Measurements from ENCODE around the gene MYLIP. TPM values are rescaled to one million over a fixed set of nuclear protein-coding genes. Genes with fewer than 3 reads are reported as not detected.

MYLIP gene
- total and polyA plus RNA-seq, 4 experiments from 2014 or later: 17.5 to 88.8 (median 45.9) TPM

GRCh38 chr6:16097382-16098171 lies 31.3 kb upstream of the MYLIP start:
- no peaks in the 10 kb centered on the region for H3K4me1 ChIP-seq (ENCODE audit: insufficient read depth, low read length)
- no peaks in the 10 kb centered on the region for H3K27me3 ChIP-seq (ENCODE audit: insufficient read depth, low read length)
- H3K36me3 ChIP-seq (ENCODE audit: insufficient read depth, low read length): no peaks in the 10 kb centered on the region
- no peaks in the 10 kb centered on the region for H3K36me3 Mint-ChIP-seq
- H3K27ac Mint-ChIP-seq: no peak overlapping the region
- no peak overlapping the region for H3K4me3 ChIP-seq (ENCODE audit: low read length in 2 of 2)
- no peak overlapping the region for H3K27ac ChIP-seq (ENCODE audit: low read depth, low read length)
- no peak for DNase-seq
- ChIA-PET POLR2A (ENCODE audit: partially characterized antibody) (no interaction called here), CTCF (ENCODE audit: partially characterized antibody) (no interaction called here)
- H3K4me1 Mint-ChIP-seq: no peaks in the 10 kb centered on the region
- intact Hi-C loops (cut with micrococcal nuclease): no loop called here
- H3K9me3 Mint-ChIP-seq: peaks cover 0 to 19% (median 10%) of the 10 kb centered on the region in 8 donors
- H3K27me3 Mint-ChIP-seq: peaks cover 3 to 7% of the 10 kb centered on the region in 2 donors
- H3K4me3 Mint-ChIP-seq: no peak overlapping the region
- H3K9me3 ChIP-seq (ENCODE audit: control insufficient read depth in 1 of 2, low read length in 2 of 2): peaks cover 0 to 4% of the 10 kb centered on the region in 2 donors

DNA sequence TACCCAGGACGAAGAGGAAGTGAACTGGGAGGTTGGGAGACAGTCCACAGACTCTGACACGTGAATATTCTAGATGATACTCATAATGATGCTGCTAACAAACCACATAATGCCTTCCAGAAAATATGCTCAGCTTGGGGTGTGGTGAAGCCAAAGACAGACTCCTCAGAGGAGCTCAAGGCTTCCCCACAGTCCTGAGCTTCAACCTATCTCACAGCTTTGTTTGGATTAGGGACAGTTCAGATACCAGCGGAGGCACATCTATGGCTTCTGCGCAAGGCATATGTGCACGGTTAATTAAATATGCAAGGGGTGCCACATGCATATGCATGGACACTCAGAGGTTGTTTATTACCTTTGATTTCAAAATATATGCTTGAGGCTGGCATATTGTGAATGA lies 30.7 kb upstream of the MYLIP start:
- Histone ChIP-seq H3K27ac (ENCODE audit: low read depth, low read length) (no peak overlapping the region), H3K4me1 (ENCODE audit: insufficient read depth, low read length) (no peaks in the 10 kb centered on the region), H3K9me3 (ENCODE audit: control insufficient read depth in 1 of 2, low read length in 2 of 2) (peaks cover 0 to 4% of the 10 kb centered on the region in 2 donors), H3K27me3 (ENCODE audit: insufficient read depth, low read length) (no peaks in the 10 kb centered on the region), H3K36me3 (ENCODE audit: insufficient read depth, low read length) (no peaks in the 10 kb centered on the region), H3K4me3 (ENCODE audit: low read length in 2 of 2) (no peak overlapping the region)
- Mint-ChIP-seq H3K36me3 (no peaks in the 10 kb centered on the region), H3K27me3 (peaks cover 2 to 5% of the 10 kb centered on the region in 2 donors), H3K27ac (no peak overlapping the region), H3K4me3 (no peak overlapping the region), H3K4me1 (no peaks in the 10 kb centered on the region), H3K9me3 (peaks cover 0 to 19% (median 10%) of the 10 kb centered on the region in 8 donors)
- no peak for DNase-seq
- intact Hi-C loops (cut with micrococcal nuclease): no loop called here
- ChIA-PET CTCF (ENCODE audit: partially characterized antibody) (no interaction called here), POLR2A (ENCODE audit: partially characterized antibody) (no interaction called here)

GRCh38 chr6:16102208-16102607 lies 26.7 kb upstream of the MYLIP start:
- no peak overlapping the region for H3K4me3 Mint-ChIP-seq
- no peaks in the 10 kb centered on the region for H3K4me1 Mint-ChIP-seq
- ChIA-PET CTCF (ENCODE audit: partially characterized antibody) (no interaction called here), POLR2A (ENCODE audit: partially characterized antibody) (no interaction called here)
- H3K27me3 Mint-ChIP-seq: peaks cover 0 to 3% of the 10 kb centered on the region in 2 donors
- DNase-seq: no peak
- H3K4me3 ChIP-seq (ENCODE audit: low read length in 2 of 2): no peak overlapping the region
- intact Hi-C loops (cut with micrococcal nuclease): no loop called here
- H3K9me3 Mint-ChIP-seq: peaks cover 0 to 19% (median 9%) of the 10 kb centered on the region in 8 donors
- H3K27ac Mint-ChIP-seq: no peak overlapping the region
- no peak overlapping the region for H3K27ac ChIP-seq (ENCODE audit: low read depth, low read length)
- no peaks in the 10 kb centered on the region for H3K4me1 ChIP-seq (ENCODE audit: insufficient read depth, low read length)
- H3K9me3 ChIP-seq (ENCODE audit: control insufficient read depth in 1 of 2, low read length in 2 of 2): peaks cover 0 to 4% of the 10 kb centered on the region in 2 donors
- no peaks in the 10 kb centered on the region for H3K27me3 ChIP-seq (ENCODE audit: insufficient read depth, low read length)
- H3K36me3 Mint-ChIP-seq: no peaks in the 10 kb centered on the region
- H3K36me3 ChIP-seq (ENCODE audit: insufficient read depth, low read length): no peaks in the 10 kb centered on the region

DNA sequence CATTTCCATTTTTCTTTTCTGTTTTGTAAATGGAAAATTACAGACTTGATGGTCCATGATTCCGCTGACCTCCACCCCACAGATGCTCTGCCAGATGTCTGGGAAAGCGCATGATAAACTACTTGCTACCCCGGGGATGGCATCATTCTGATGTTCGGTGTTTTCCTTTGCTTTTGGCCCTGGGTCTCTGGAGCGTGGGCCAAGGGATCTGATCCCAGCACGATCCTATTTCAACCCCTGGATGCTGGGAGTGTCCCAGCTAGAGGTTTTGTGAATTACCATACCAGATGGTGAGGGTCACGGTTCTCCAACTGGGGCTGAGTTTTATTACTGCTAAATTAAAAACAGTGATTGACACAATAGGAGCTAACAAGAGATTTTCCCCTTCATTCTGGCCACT lies 25.2 kb upstream of the MYLIP start:
- no peaks in the 10 kb centered on the region for H3K36me3 ChIP-seq (ENCODE audit: insufficient read depth, low read length)
- H3K27me3 Mint-ChIP-seq: peaks cover 0 to 1% of the 10 kb centered on the region in 2 donors
- peaks cover 0 to 15% (median 8%) of the 10 kb centered on the region in 8 donors for H3K9me3 Mint-ChIP-seq
- no peak overlapping the region for H3K4me3 Mint-ChIP-seq
- no peaks in the 10 kb centered on the region for H3K4me1 Mint-ChIP-seq
- H3K27ac ChIP-seq (ENCODE audit: low read depth, low read length): no peak overlapping the region
- intact Hi-C loops (cut with micrococcal nuclease): no loop called here
- peaks cover 0 to 4% of the 10 kb centered on the region in 2 donors for H3K9me3 ChIP-seq (ENCODE audit: control insufficient read depth in 1 of 2, low read length in 2 of 2)
- H3K36me3 Mint-ChIP-seq: no peaks in the 10 kb centered on the region
- CTCF ChIA-PET (ENCODE audit: partially characterized antibody): no interaction called here
- H3K4me3 ChIP-seq (ENCODE audit: low read length in 2 of 2): no peak overlapping the region
- POLR2A ChIA-PET (ENCODE audit: partially characterized antibody): no interaction called here
- no peaks in the 10 kb centered on the region for H3K27me3 ChIP-seq (ENCODE audit: insufficient read depth, low read length)
- H3K4me1 ChIP-seq (ENCODE audit: insufficient read depth, low read length): no peaks in the 10 kb centered on the region
- no peak overlapping the region for H3K27ac Mint-ChIP-seq
- no peak for DNase-seq

DNA sequence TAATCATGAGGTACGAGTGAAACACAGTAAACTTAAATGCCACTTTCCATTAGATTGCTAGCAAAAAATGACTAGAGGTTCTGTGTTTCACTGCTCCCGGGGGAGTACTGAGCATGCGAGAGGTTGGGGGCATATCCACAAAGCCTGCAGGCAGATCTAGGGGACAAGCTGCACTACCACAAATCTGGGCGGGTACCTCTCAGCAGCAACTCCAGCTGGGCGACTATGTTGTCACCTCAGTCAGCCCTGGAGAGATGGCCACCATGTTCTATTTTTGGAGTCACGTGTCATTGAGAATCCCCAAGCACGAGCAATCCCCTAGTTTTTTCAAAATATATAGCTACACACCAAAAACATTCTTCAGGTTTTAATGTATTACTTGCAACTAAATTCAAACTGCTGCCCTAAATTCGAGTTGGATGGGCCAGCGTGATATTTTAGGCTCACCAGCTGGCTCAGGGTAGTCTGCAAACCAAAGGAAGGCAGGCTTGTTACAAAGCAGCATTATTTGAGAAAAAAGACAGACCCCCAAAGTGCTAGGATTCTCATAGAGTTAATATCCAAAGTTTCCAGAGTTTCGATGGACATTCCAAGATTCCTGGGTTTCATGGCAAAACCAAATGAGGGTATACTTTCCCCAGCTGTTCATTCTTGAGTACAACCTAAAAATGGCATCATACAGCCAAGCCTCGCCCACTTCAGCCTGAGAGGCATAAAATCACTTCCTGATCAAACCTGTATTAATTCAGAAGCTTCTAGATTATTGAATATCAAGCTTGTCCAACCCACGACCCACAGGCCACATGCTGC lies 24.1 kb upstream of the MYLIP start:
- no peak for DNase-seq
- no peak overlapping the region for H3K27ac Mint-ChIP-seq
- no peak overlapping the region for H3K4me3 ChIP-seq (ENCODE audit: low read length in 2 of 2)

DNA sequence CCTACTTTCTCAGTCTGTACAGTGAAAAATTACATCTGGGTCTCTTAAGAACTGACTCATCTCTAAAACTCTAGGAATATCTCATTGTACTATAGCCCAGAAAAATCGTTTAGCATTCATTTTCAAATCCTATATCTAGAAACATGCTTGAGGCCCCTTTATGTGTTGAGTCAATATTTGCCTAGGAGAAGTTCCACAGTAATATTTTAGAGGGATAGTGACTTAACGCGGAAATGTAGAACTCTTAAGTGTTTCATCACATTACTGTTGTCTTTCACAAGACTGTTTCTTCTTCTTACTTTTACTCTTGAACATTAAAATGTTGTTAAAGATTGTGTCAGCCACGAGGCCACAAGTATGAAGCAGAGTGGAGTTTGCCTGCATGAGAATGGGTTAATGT lies 23.0 kb upstream of the MYLIP start:
- CTCF ChIA-PET (ENCODE audit: partially characterized antibody): no interaction called here
- H3K27me3 Mint-ChIP-seq: peaks cover 2 to 5% of the 10 kb centered on the region in 2 donors

More for the DNA sequence above, 24.1 kb upstream of the MYLIP start:
- Histone ChIP-seq H3K4me1 (ENCODE audit: insufficient read depth, low read length) (no peaks in the 10 kb centered on the region), H3K27ac (ENCODE audit: low read depth, low read length) (no peak overlapping the region), H3K27me3 (ENCODE audit: insufficient read depth, low read length) (no peaks in the 10 kb centered on the region), H3K36me3 (ENCODE audit: insufficient read depth, low read length) (no peaks in the 10 kb centered on the region), H3K9me3 (ENCODE audit: control insufficient read depth in 1 of 2, low read length in 2 of 2) (peaks cover 0 to 4% of the 10 kb centered on the region in 2 donors)
- Mint-ChIP-seq H3K9me3 (peaks cover 0 to 15% (median 4%) of the 10 kb centered on the region in 8 donors), H3K27me3 (peaks cover 1 to 4% of the 10 kb centered on the region in 2 donors), H3K4me3 (no peak overlapping the region), H3K36me3 (no peaks in the 10 kb centered on the region), H3K4me1 (no peaks in the 10 kb centered on the region)
- ChIA-PET CTCF (ENCODE audit: partially characterized antibody) (no interaction called here), POLR2A (ENCODE audit: partially characterized antibody) (no interaction called here)
- intact Hi-C loops (cut with micrococcal nuclease): no loop called here

DNA sequence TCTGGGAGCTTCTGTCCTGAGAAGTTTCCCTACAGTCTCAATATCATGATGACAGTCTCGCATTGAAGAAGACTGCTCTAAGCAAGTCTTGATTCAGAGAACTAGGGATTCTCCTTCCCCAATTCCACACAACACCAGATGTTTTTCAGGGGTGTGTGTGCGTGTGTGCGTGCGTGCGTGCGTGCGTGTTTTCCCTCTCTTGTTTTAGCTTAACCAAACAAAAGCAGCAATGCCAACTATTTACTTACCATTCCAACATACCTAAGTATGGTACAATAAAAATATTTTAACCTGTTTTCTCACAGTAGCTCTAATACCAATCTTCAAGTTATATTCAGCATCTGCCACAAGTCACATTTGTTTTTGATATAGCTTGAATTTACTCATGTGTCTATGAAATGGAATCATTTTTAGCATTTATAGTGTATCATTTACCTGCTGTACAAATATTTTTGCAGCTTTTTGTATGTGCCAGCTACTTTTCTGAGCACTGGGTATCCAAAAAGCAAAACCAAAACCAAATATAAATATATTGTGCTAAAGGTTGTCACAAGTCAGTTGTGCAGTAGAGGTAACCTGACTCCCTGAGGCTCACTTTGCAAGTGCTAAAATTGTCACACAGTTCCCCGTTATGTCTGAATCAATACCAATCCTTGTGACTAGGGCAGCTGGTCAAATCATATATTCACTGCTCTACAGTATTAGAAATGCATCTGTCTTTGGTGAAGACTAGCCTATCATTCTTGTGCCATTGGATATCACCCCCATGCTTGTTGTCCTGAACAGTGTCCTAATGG lies 21.7 kb upstream of the MYLIP start:
- Histone ChIP-seq H3K27me3 (ENCODE audit: insufficient read depth, low read length) (no peaks in the 10 kb centered on the region), H3K4me3 (ENCODE audit: low read length in 2 of 2) (no peak overlapping the region), H3K4me1 (ENCODE audit: insufficient read depth, low read length) (no peaks in the 10 kb centered on the region), H3K36me3 (ENCODE audit: insufficient read depth, low read length) (no peaks in the 10 kb centered on the region), H3K27ac (ENCODE audit: low read depth, low read length) (no peak overlapping the region), H3K9me3 (ENCODE audit: control insufficient read depth in 1 of 2, low read length in 2 of 2) (no peaks in the 10 kb centered on the region)
- ChIA-PET POLR2A (ENCODE audit: partially characterized antibody) (no interaction called here), CTCF (ENCODE audit: partially characterized antibody) (no interaction called here)
- Mint-ChIP-seq H3K4me3 (no peak overlapping the region), H3K36me3 (no peaks in the 10 kb centered on the region), H3K27me3 (peaks cover 2 to 7% of the 10 kb centered on the region in 2 donors), H3K27ac (no peak overlapping the region), H3K9me3 (peaks cover 0 to 2% (median 0%) of the 10 kb centered on the region in 8 donors), H3K4me1 (no peaks in the 10 kb centered on the region)
- intact Hi-C loops (cut with micrococcal nuclease): no loop called here
- no peak for DNase-seq

More for the DNA sequence above, 23.0 kb upstream of the MYLIP start:
- Histone ChIP-seq H3K4me1 (ENCODE audit: insufficient read depth, low read length) (no peaks in the 10 kb centered on the region), H3K4me3 (ENCODE audit: low read length in 2 of 2) (no peak overlapping the region), H3K9me3 (ENCODE audit: control insufficient read depth in 1 of 2, low read length in 2 of 2) (no peaks in the 10 kb centered on the region), H3K27me3 (ENCODE audit: insufficient read depth, low read length) (no peaks in the 10 kb centered on the region), H3K36me3 (ENCODE audit: insufficient read depth, low read length) (no peaks in the 10 kb centered on the region), H3K27ac (ENCODE audit: low read depth, low read length) (no peak overlapping the region)
- no peak for DNase-seq
- intact Hi-C loops (cut with micrococcal nuclease): no loop called here
- Mint-ChIP-seq H3K27ac (no peak overlapping the region), H3K36me3 (no peaks in the 10 kb centered on the region), H3K4me1 (no peaks in the 10 kb centered on the region), H3K9me3 (peaks cover 0 to 8% (median under 1%) of the 10 kb centered on the region in 8 donors), H3K4me3 (no peak overlapping the region)
- POLR2A ChIA-PET (ENCODE audit: partially characterized antibody): interaction anchor here (0.6 kb wide), 1 partner anchor 71 kb away, joined by 3 read pairs; no protein-coding TSS in a partner anchor
